Mucosa of rectum (tissue), 2 donors: ENCODE results near the gene PDE6B.
"Not testable (repeated sequence)": the region's sequence is repeated elsewhere in the genome, so short reads cannot be mapped to it uniquely, and the experiment has no call there.

Source experiments
- H3K27ac ChIP-seq, 2 donors: one replicate each; pipeline ENCODE4 v1.7.0; 2013; ENCODE audit warnings: inconsistent platforms in 2 of 2, low read depth in 2 of 2, low read length in 2 of 2
- H3K27me3 ChIP-seq, 2 donors: one replicate each; pipeline ENCODE4 v1.7.0; 2013; ENCODE audit warnings: low read length in 2 of 2; ENCODE audit not compliant: control insufficient read depth in 2 of 2, insufficient read depth in 2 of 2
- H3K36me3 ChIP-seq, 2 donors: one replicate each; pipeline ENCODE4 v1.7.0; 2013; ENCODE audit warnings: low read length in 2 of 2; ENCODE audit not compliant: control insufficient read depth in 2 of 2, insufficient read depth in 2 of 2
- H3K4me1 ChIP-seq, 2 donors: one replicate each; pipeline ENCODE4 v1.7.0; 2013; ENCODE audit warnings: low read length in 2 of 2, mild to moderate bottlenecking in 1 of 2; ENCODE audit not compliant: control insufficient read depth in 2 of 2, insufficient read depth in 2 of 2
- H3K4me3 ChIP-seq, 2 donors: one replicate each; pipeline ENCODE4 v1.7.0; 2013; ENCODE audit warnings: low read length in 2 of 2
- H3K9ac ChIP-seq, 2 donors: one replicate each; pipeline ENCODE4 v1.7.0; 2013; ENCODE audit warnings: low read length in 2 of 2, low read depth in 1 of 2, mild to moderate bottlenecking in 1 of 2
- H3K9me3 ChIP-seq, 2 donors: one replicate each; pipeline ENCODE4 v1.7.0; 2013; ENCODE audit warnings: low read length in 2 of 2; ENCODE audit not compliant: control insufficient read depth in 2 of 2
- donor health status: healthy.
- donor health status: Normal muscosa, but diverticular disease.

The PDE6B gene

DNA sequence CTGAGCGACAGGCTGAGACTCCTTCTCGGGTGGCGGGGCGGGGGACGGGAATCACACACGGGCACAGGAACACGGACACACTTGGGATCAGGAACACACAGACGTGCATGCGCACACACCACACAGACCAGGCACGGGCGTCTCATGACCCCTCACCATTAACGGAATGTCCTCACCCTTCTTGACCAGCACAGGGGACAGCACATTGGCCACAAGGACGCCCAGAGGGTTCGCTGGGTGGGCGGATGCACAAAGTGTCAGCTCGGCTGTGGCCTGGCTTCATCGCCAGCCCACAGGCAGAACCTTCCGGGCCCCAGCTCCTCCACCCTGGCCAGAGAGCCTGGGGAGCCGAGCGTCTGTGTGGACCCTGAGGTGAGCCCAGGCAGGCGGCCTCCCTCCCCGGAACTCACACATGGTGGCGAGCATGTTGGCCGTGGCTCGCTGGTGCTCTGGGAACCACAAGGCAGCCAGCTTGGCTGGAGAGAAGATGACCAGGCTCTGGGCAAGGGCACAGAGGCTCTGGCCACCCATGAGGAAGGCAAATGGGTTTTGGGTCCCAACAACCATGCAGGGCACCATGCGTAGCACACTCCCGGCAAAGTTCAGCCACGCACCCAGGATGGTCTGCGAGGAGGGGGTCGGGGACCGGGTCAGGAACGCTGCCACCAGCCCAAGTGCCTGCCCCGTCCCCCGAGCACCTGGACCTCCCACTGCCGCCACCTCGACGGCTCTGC lies 60.5 kb downstream of the PDE6B start:
- Histone ChIP-seq H3K9me3 (no peaks in the 10 kb centered on the region), H3K4me1 (peaks cover 40 to 51% of the 10 kb centered on the region in 2 donors), H3K27me3 (no peaks in the 10 kb centered on the region)

DNA sequence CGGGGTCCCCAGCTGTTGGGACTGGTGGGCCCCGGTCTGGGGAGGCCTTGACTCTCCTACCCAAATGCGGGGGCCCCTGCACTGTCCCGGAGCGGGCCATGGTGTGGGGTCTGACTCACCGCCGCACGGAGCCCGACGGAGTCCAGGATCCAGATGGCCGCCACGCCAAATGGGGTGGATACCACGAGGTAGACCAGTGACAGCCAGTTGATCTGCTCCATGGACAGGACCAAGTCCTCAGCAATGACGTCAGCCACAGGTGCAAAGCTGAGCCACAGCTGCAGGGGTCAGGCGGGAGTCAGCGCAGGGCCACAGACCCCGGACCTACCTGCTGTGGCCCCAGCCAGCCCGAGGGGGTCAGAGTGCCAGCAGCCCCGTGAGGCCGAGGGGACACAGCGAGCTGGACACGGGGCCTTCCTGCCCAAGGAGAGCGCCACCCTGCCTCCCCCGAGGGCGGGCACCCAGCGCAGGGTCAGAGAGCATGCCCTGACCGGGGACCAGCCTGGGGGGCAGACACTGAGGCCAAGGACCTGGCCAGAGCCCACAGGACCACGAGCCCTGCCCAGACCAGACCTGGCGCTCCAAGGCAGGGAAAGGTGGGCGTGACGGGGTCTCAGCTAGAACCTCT lies 61.2 kb downstream of the PDE6B start:
- peak overlapping the region in 1 of 2 donors; percentile 20 for H3K4me3 ChIP-seq
- peaks cover 40 to 50% of the 10 kb centered on the region in 2 donors for H3K4me1 ChIP-seq
- H3K27ac ChIP-seq = peak overlapping the region; percentile 66 to 75
- no peaks in the 10 kb centered on the region for H3K9me3 ChIP-seq
- H3K9ac ChIP-seq = no peak overlapping the region
- no peaks in the 10 kb centered on the region for H3K27me3 ChIP-seq
- no peaks in the 10 kb centered on the region for H3K36me3 ChIP-seq

More for the DNA sequence above, 60.5 kb downstream of the PDE6B start:
- Histone ChIP-seq H3K9ac (no peak overlapping the region), H3K27ac (no peak overlapping the region), H3K4me3 (no peak overlapping the region), H3K36me3 (no peaks in the 10 kb centered on the region)

DNA sequence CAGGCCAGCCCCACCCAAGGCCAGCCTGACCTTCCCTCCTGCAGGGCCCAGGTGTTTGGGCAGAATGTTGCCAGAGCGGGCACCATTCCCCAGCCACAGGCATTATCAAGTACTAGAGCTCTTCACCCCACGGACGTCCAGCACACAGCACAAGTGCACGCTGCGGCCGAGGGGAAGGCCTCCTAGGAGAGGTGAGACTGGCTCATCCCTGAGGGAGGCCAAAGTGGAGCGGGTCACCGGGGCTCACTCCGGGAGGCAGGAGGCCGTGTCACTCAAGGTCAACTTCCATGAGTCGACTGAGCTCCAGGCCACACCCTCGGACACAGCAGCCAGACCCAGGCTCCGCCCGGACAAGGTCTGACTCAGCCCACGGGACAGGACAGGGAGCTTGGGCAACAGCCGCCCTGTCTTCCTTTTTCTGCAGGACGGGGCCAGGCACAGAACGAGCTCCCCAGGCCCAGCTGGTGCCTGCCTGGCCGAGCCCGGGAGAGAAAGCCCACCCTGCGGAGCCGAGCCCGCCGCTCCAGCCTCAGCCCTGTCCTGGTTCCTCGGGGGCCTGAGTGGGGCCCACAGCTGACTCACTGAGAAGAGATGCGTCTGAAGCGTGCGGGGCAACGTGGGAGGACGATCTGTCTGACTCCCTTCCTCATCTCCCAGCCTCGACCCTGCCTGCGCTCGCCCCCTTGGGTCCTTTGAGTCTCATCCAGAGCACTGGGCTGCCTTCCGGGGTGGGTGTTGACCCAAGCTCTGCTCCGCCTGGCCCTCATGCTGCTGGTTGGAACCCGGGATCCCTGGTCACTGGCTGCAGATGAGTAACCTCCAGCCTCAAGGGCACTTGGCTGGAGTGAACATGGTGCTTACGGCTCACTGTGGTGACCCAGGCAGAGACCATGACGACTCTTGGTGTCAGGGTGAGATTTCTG lies 61.9 kb downstream of the PDE6B start:
- peak overlapping the region; percentile 75 to 80 for H3K27ac ChIP-seq

DNA sequence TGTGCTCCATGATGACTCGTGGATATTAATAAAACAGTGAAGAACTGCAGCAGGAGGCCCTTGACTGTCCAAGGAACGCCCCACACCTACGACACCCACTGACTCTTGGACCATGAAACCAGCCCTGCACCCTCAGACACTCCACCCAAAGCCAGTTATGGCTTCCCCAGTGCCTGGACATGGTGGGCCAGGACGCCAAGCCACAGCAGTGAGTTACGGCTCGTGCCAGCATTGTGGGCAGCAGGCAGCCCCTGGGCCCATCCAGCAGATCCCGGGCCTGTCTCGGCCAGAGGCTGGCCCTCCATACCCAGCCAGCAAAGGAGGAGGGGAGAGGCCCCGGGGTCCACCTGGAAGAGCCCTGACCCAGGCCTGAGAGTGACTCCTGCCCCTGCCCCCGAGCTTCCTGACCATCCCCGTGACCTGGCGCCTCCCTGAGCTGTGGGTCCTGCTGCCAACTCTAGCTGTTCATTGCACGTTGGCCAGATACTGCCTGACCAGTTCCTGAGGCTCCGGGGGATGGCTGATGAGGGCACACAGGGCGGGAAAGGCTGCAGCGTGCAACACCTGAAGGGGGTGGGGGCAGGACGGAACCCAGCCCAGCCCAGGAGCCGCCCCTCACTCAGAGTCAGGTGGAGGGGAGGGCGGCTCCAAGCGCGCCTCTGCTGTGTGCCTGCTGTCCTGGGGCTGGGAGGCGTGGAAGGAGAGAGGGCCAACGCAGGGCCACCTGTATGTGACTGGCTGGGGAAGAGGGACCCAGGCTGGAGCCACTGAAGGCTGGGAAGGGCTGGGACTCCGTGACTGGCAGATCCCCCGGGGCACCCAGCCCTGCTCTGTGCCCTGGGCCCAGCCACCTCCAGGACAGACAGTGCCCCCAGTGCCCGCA lies 62.8 kb downstream of the PDE6B start:
- Histone ChIP-seq H3K27ac (peak overlapping the region; percentile 75 to 80), H3K9ac (peak overlapping the region; percentile 32 to 78), H3K27me3 (no peaks in the 10 kb centered on the region), H3K36me3 (no peaks in the 10 kb centered on the region), H3K4me3 (peak overlapping the region; percentile 41 to 62), H3K4me1 (peaks cover 29 to 38% of the 10 kb centered on the region in 2 donors), H3K9me3 (no peaks in the 10 kb centered on the region)

More for the DNA sequence above, 61.9 kb downstream of the PDE6B start:
- Histone ChIP-seq H3K4me1 (peaks cover 38 to 46% of the 10 kb centered on the region in 2 donors), H3K36me3 (no peaks in the 10 kb centered on the region), H3K4me3 (peak overlapping the region; percentile 20 to 62), H3K27me3 (no peaks in the 10 kb centered on the region), H3K9ac (peak overlapping the region; percentile 32 to 78), H3K9me3 (no peaks in the 10 kb centered on the region)

DNA sequence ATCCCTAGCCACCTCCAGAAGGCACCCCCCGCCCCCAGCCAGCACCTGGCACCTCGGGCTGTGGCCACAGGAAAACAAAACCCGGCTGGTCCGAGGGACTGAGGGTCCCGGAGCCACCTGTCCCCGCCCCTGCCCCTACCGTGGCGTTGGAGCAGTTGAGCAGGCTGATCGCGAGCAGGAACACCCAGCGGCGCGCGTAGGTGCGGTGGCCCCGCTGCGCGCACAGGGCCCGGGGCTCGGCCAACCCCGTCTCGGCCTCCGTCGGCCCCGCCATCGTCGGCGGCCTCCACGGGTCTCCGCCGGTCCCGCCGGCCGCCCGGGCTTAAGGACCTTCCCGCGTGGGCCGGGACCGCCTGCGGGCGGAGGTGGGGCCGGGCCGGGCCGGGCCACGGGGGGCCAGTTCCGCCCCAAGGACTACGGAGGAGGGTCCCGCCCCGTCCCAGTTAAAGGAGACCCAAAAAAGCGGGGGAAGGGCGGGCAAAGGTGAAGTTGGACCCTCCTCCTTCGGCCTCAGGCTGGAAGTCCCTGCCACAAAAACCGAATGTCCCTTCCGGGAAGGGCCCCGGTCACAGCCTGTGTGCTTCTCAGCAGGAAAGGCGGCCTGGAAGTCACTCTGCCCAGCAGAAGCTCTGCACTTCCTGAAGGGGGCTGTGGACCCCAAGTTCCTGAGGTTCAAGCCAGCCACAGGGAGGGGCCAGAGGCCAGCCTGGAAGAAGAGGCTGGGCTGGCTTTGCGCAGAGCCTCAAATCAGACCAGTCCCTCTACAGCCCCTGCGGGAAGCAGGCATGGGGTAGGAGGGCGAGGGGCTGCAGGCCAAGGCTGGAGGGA lies 63.7 kb downstream of the PDE6B start, which contains the start of gene SLC49A3:
Gene SLC49A3 (minus strand): TSS at position 298 of the 828 bp plus-strand sequence. CDS start 24 bp downstream, at position 274.
- Histone ChIP-seq H3K4me3 (peak within 1 kb of the TSS; percentile 54 to 62), H3K9ac (peak within 1 kb of the TSS in 1 of 2 donors; percentile 78), H3K4me1 (peaks cover 22 to 29% of the 10 kb centered on the region in 2 donors), H3K27me3 (no peaks in the 10 kb centered on the region), H3K36me3 (no peaks in the 10 kb centered on the region), H3K27ac (peak within 1 kb of the TSS; percentile 75 to 80), H3K9me3 (no peaks in the 10 kb centered on the region)

DNA sequence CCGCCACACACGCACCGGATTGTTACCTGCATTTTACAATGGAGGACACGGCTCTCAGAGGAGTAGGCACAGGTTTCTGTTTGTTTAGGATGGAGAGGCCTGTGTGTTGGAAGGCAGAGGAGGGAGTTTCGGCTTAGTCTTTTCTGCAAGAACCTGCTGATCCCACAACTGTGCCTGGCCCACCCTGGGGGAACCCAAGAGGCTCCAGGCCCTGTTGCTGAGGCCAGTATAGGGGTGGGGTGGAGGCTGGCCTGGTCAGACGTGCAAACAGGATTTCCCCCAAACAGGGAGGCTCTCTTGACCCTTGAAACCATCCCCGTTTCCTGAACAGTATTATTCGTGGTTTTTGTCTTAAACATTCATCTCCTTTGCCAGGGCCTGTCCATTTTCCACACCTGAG lies 64.3 kb downstream of the PDE6B start:
- H3K9ac ChIP-seq = peak overlapping the region in 1 of 2 donors; percentile 78

DNA sequence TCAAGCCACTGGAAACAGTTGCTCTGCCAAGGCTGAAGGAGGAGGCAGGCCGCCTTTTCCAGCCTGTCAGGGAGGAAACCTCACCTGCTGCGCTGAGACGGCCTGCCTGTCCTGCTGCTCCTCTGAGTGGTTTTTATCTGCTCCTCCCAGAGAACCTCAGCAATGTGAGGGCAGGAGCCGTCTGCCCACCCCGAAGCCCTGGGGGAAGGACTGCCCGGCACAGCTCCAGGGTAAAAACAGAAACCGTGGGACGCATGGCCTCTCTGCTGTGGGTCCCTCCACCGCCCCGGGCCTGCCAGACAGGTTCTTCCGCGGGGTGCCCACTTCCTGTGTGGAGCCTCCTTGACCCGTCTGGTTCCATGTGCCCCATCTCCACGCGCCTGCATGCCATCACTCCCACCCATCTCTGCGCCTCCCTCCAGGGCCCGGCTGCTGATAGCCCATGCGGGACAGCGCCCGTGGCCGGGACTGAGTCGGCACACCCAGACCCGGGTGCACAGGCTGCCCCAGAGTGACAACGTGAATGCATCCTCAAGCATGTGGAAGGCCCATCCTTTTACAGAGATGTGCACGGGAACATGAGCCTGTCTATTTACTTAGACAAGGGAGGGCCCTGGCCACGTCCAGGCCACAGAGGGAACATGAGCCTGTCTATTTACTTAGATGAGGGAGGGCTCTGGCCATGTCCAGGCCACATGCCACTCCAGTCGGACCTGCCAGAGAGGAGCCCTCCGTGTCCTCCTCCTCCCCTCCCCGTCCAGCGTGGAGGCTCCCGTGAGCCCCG lies 67.6 kb downstream of the PDE6B start:
- Histone ChIP-seq H3K9me3 (no peaks in the 10 kb centered on the region), H3K9ac (no peak overlapping the region), H3K36me3 (no peaks in the 10 kb centered on the region), H3K27ac (no peak overlapping the region), H3K4me3 (no peak overlapping the region), H3K27me3 (no peaks in the 10 kb centered on the region), H3K4me1 (peaks cover 9 to 16% of the 10 kb centered on the region in 2 donors)

More for the DNA sequence above, 64.3 kb downstream of the PDE6B start:
- no peaks in the 10 kb centered on the region for H3K27me3 ChIP-seq
- peak overlapping the region; percentile 75 to 80 for H3K27ac ChIP-seq
- H3K36me3 ChIP-seq = no peaks in the 10 kb centered on the region
- H3K9me3 ChIP-seq = no peaks in the 10 kb centered on the region
- peaks cover 22 to 29% of the 10 kb centered on the region in 2 donors for H3K4me1 ChIP-seq
- peak overlapping the region; percentile 54 to 62 for H3K4me3 ChIP-seq

DNA sequence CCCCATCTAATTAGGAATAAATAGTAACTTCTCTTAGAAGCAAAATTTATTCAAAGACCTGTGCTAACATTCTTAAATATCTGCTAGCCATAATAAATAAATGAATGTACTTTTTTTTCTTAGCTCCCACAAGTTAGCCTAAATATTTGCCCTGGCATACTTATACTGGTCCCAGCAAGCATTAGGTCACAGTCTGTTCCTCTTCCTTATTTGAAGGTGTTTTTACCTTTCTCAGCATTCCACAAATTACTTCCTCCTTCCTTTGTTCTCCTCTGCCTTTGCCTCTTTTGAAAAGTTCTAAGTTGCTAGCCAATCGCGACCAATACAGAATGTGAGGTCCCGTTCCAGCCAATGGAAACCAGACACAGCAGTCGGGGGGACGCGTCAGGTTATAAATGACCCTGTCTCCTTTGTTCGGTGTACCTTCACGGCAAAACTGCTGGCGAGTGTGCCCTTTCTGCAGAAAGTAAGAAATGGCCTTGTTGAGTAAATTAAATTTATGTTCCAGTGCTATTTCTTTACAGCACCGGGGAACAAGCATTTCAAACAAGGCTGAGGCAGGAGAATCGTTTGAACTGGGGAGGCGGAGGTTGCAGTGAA lies 69.1 kb downstream of the PDE6B start:
- not testable (repeated sequence) for H3K9me3 ChIP-seq, H3K4me1 ChIP-seq, H3K36me3 ChIP-seq, H3K9ac ChIP-seq, H3K27ac ChIP-seq, H3K4me3 ChIP-seq, H3K27me3 ChIP-seq
